Measurements from ENCODE around the gene ESCO1.

The ESCO1 gene

GRCh38 chr18:21489119-21489750 is 111.3 kb downstream of the ESCO1 start:
- DNase-seq, result peak; percentile 43

- DNase-seq, result no peak
These were observed 113.5 kb downstream of the ESCO1 start for GRCh38 chr18:21486905-21487437.

GRCh38 chr18:21484851-21485636 is 115.5 kb downstream of the ESCO1 start:
- DNase-seq, result no peak

- no peak for DNase-seq
These were observed 117.5 kb downstream of the ESCO1 start for GRCh38 chr18:21483051-21483450.

GRCh38 chr18:21481739-21482138 is 118.8 kb downstream of the ESCO1 start:
- DNase-seq, result no peak

- DNase-seq, result no peak
These were observed 120.8 kb downstream of the ESCO1 start for GRCh38 chr18:21479721-21480120.
